ENCODE results near the gene SLC12A4.

DNA sequence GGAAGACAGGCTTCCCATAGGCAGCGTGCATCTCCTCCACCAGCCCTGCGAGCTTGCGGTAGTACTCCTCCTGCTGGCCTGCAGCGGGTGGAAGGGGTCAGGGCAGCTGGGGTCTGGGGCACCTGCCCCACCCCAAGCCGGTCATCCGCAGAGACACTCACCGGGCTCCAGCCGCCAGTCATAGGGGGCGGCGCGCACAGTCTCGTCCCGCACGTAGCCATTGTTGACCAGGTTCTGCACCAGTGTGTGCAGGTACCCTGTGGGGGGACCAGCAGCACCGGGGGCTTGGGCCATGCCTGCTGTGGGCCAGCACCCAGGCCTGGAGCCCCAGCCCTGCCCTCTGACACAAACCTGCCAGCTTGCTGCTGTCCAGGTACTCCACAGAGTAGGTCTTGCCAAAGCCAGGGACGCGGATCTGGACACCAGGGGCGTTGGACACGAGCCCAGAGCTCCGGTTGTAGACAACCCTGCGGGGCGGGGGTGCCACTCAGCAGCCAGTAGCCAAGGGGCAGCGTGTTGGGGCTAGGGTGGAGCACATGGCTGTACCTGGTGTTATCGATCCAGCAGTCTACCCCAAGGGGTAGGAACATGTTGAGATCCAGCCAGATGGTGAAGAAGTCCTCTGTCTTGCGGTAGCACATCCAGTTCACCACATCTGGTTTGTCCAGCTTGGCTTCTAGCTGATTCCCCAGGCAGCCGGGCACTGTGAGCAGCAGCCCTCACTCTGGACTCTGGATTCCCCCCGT is 25.8 kb downstream of the SLC12A4 start:
- TF ChIP-seq, protein P1, sequence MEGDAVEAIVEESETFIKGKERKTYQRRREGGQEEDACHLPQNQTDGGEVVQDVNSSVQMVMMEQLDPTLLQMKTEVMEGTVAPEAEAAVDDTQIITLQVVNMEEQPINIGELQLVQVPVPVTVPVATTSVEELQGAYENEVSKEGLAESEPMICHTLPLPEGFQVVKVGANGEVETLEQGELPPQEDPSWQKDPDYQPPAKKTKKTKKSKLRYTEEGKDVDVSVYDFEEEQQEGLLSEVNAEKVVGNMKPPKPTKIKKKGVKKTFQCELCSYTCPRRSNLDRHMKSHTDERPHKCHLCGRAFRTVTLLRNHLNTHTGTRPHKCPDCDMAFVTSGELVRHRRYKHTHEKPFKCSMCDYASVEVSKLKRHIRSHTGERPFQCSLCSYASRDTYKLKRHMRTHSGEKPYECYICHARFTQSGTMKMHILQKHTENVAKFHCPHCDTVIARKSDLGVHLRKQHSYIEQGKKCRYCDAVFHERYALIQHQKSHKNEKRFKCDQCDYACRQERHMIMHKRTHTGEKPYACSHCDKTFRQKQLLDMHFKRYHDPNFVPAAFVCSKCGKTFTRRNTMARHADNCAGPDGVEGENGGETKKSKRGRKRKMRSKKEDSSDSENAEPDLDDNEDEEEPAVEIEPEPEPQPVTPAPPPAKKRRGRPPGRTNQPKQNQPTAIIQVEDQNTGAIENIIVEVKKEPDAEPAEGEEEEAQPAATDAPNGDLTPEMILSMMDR (IDR thresholded peaks at IDR 0.05; ENCODE audit: insufficient read depth, low read length, poor library complexity, severe bottlenecking): no peak
- TF ChIP-seq EZH2phosphoT487 (conservative IDR thresholded peaks at IDR 0.05; ENCODE audit: low read length): no peak

All from SU-DHL-6 (cell line).